ENCODE results near the gene OR51E1.

DNA sequence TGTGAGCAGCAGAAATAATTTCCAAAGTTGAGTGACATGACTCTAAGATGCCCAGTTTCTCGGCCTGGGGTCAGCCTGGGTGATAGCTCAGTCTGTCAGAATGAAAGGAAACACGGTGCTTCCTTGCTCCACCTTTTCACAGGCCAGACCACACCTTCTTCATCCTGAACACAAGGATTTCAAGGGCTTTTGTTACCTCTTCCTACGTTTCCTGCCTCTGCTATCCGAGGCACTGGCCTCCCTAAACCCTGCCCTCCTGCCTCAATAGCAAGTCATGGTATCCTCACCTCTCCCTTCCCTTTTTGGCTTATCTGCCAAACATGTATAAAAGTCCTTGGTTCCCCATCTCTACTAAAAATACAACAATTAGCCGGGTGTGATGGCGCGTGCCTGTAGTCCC, 1.7 kb upstream of the OR51E1 start:
- TF ChIP-seq GATA2 (IDR thresholded peaks at IDR 0.05; ENCODE audit: low read depth, low read length) (no peak), GATA3 (IDR thresholded peaks at IDR 0.05; ENCODE audit: low read depth, low read length) (no peak)

Measured in SH-SY5Y (cell line).